D341Med (cell line): ENCODE measurements around the gene SF3A2.

Experiments
- DNase-seq: peaks from one replicate; pipeline ENCODE4 v3.0.0; 2012; ENCODE audit warnings: low spot score

The SF3A2 gene

GRCh38 chr19:2207991-2208860 lies 28.4 kb upstream of the SF3A2 start:
- no peak for DNase-seq

GRCh38 chr19:2208975-2209374 lies 27.6 kb upstream of the SF3A2 start:
- no peak for DNase-seq

GRCh38 chr19:2209408-2209807 lies 27.2 kb upstream of the SF3A2 start:
- no peak for DNase-seq

- DNase-seq: no peak
Measured at GRCh38 chr19:2210206-2210605, 26.4 kb upstream of the SF3A2 start.

- DNase-seq: no peak
Measured at GRCh38 chr19:2210987-2211740, 25.5 kb upstream of the SF3A2 start.

GRCh38 chr19:2212861-2213711 lies 23.5 kb upstream of the SF3A2 start:
- DNase-seq: no peak

- no peak for DNase-seq
Measured at GRCh38 chr19:2213799-2214198, 22.8 kb upstream of the SF3A2 start.

GRCh38 chr19:2214251-2214650 lies 22.4 kb upstream of the SF3A2 start:
- no peak for DNase-seq

GRCh38 chr19:2215281-2215751 lies 21.3 kb upstream of the SF3A2 start:
- no peak for DNase-seq

GRCh38 chr19:2216361-2217225 lies 20.0 kb upstream of the SF3A2 start:
- DNase-seq: no peak

- no peak for DNase-seq
Measured at GRCh38 chr19:2217591-2217990, 19.0 kb upstream of the SF3A2 start.

GRCh38 chr19:2219726-2220125 lies 16.9 kb upstream of the SF3A2 start:
- DNase-seq: no peak

- no peak for DNase-seq
Measured at GRCh38 chr19:2221250-2221831, 15.3 kb upstream of the SF3A2 start.

- DNase-seq: peak; percentile 72
Measured at GRCh38 chr19:2221918-2222317, 14.7 kb upstream of the SF3A2 start.

GRCh38 chr19:2223391-2223790 lies 13.2 kb upstream of the SF3A2 start:
- DNase-seq: no peak

- no peak for DNase-seq
Measured at GRCh38 chr19:2223959-2224358, 12.7 kb upstream of the SF3A2 start.

GRCh38 chr19:2224754-2225349 lies 11.8 kb upstream of the SF3A2 start:
- DNase-seq: no peak

GRCh38 chr19:2225415-2226050 lies 11.1 kb upstream of the SF3A2 start:
- DNase-seq: no peak

GRCh38 chr19:2226051-2226839 lies 10.4 kb upstream of the SF3A2 start:
- DNase-seq: no peak
